ENCODE data around the gene SEC23B.

SEC23B gene

GRCh38 chr20:18587665-18588573 lies 80.2 kb downstream of the SEC23B start, which contains the start of gene DTD1:
DTD1 (plus strand) TSS chr20:18588054; CDS start chr20:18588073, 19 bp downstream.
- peak; percentile 92 for DNase-seq (ENCODE audit: low read depth)

- no peak for DNase-seq (ENCODE audit: low read depth)
Measured at GRCh38 chr20:18588574-18588933, 80.8 kb downstream of the SEC23B start.

GRCh38 chr20:18589941-18590674 lies 82.4 kb downstream of the SEC23B start:
- DNase-seq (ENCODE audit: low read depth), result no peak

- no peak for DNase-seq (ENCODE audit: low read depth)
Measured at GRCh38 chr20:18596270-18596669, 88.5 kb downstream of the SEC23B start.

GRCh38 chr20:18609741-18610140 lies 102.0 kb downstream of the SEC23B start:
- no peak for DNase-seq (ENCODE audit: low read depth)

All from activated T-cell treated with anti-CD3 and anti-CD28 coated beads for 48 hours (primary cell).